ENCODE measurements around the gene FGF5.

- TF ChIP-seq CTCF (IDR thresholded peaks at IDR 0.05 in 4 of 5, conservative IDR thresholded peaks at IDR 0.05 in 1 of 5) = no peak
- TF ChIP-seq POLR2A (IDR thresholded peaks at IDR 0.05) = no peak
Measured at GRCh38 chr4:80301884-80302283, 35.4 kb downstream of the FGF5 start.

Measured in gastrocnemius medialis (tissue), 4 donors.